Gastrocnemius medialis (tissue), 4 donors: ENCODE results near the gene CCDC77. TPM values are rescaled to one million over a fixed set of nuclear protein-coding genes. Genes with fewer than 3 reads are reported as not detected.

Experiments used
- ATAC-seq, 2 donors: fragments of 150-250 bp; one replicate each; pipeline ENCODE4 v1.9.1; 2016
- DNase-seq, 2 donors: peaks; one replicate each; pipeline ENCODE4 v3.0.0-alpha.2; 2019
- H3K27ac ChIP-seq, 4 donors: fragments of 200-600 bp; sonication (generic); 1 replicate in 1 of 4; 2 replicates in 3 of 4; pipeline ENCODE4 v1.5.1; 2016 to 2018; ENCODE audit warnings: mild to moderate bottlenecking in 2 of 4, moderate library complexity in 1 of 4
- H3K27me3 ChIP-seq, 3 donors: fragments of 200-600 bp; sonication (generic) in 2 of 3; 1 replicate in 1 of 3; 2 replicates in 2 of 3; pipeline versions ENCODE4 v1.5.1 to v1.6.0; 2016 to 2019; ENCODE audit warnings: mild to moderate bottlenecking in 1 of 3, moderate library complexity in 1 of 3
- H3K36me3 ChIP-seq, 2 donors: fragments of 200-600 bp; sonication (generic) in 1 of 2; one replicate each; pipeline ENCODE4 v1.5.1; 2017 to 2018
- H3K4me1 ChIP-seq, 2 donors: fragments of 200-600 bp; sonication (generic) in 1 of 2; one replicate each; pipeline ENCODE4 v1.5.1; 2016 to 2017; ENCODE audit warnings: mild to moderate bottlenecking in 2 of 2
- H3K4me3 ChIP-seq, 4 donors: fragments of 200-600 bp; sonication (generic) in 3 of 4; 1 replicate in 1 of 4; 2 replicates in 3 of 4; pipeline ENCODE4 v1.5.1; 2016 to 2019; ENCODE audit warnings: mild to moderate bottlenecking in 2 of 4
- H3K9me3 ChIP-seq, 3 donors: fragments of 200-600 bp; sonication (generic) in 2 of 3; 1 replicate in 1 of 3; 2 replicates in 2 of 3; pipeline ENCODE4 v1.5.1; 2016 to 2019
- POLR2A ChIP-seq, 2 donors: fragments of 450-650 bp; IDR thresholded peaks; one replicate each; pipeline ENCODE4 v1.6.1; 2017; ENCODE audit warnings: antibody characterized with exemption in 2 of 2, mild to moderate bottlenecking in 2 of 2, moderate library complexity in 2 of 2
- in situ Hi-C, 4 donors: fragments of 200-750 bp; cut with MboI; loops; one replicate each; pipeline versions ENCODE4 v1.15.0 to v1.8.0; 2017; ENCODE audit warnings: low sequenced_read_pairs in 4 of 4
- intact Hi-C: fragments of 100-400 bp; cut with DNase I; formaldehyde crosslinking; loops from one replicate; pipeline ENCODE4 v1.15.1; 2023; ENCODE audit warnings: low total_unique reads
- total RNA-seq, 4 donors: library from RNA; depleted of rRNA; stranded (reverse); fragments of >200 nt; gene quantifications; one replicate each; pipeline versions ENCODE4 v1.1.0 to v1.2.3, GENCODE V29; 2016
- TF ChIP-seq, protein P1 (sequence below), 5 experiments: fragments of 450-650 bp in 3 of 5; fragments of 200-600 bp in 2 of 5; sonication (generic) in 2 of 5; IDR thresholded peaks in 4 of 5; conservative IDR thresholded peaks in 1 of 5; 1 replicate in 4 of 5; 2 replicates in 1 of 5; pipeline ENCODE4 v1.5.1; 2016 to 2019; ENCODE audit warnings: antibody characterized with exemption in 5 of 5, mild to moderate bottlenecking in 3 of 5, moderate library complexity in 3 of 5

The CCDC77 gene
- total RNA-seq = 10 to 100 TPM in 1 of 4 donors, 1 to 10 TPM in 3; 2.6 to 20.2 (median 7.4) TPM

DNA sequence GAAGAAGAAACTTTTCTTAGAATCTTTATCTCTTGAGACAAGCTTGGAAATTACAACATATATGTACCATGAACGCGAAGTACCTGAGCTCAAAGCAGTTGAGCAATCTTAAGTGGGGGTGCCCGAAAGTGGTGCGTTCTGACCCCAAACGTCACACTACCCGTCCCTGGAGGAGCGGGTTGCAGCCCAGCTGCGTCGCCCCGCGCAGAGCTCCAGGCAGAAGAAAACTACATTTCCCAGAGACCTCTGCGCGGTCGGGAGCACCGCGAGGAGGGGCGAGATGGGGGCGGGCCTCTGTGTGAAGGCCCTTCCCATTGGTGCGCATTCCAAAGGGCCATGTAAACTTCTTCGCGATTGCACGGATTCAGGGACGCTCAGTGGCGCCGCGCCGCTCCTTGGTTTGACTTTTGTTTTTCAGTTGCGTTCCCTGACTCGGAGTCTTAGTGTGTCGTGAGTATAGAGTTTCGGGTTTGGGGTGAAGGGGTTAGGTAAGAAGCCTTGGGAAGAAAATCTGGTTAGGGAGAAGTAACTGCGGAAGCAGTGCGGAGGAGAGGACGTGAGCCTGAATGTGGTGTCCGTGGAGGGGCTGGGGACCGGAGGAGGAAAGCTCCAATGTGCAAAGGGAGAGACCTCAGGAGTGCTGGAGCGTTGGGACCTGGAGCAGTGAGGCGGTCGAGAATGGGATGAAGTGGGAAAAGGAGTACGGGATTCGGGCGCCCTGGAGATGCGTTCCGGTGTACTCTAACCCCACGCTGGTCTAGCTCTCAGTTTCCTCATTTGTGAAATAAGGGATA lies at the start of gene CCDC77:
TSS of gene CCDC77 (plus strand) at position 410 of the 794 bp plus-strand sequence. CDS start 7,740 bp downstream, outside the sequence.
- intact Hi-C loops (loop anchor here (1.0 to 5.0 kb wide), 2 partner anchors 12 to 351 kb away; partner anchors contain the start of genes KDM5A and WNK1), in situ Hi-C loops (no loop called here)
- Histone ChIP-seq H3K36me3 (peaks cover 0 to 3% of the 10 kb centered on the region in 2 donors), H3K4me1 (peaks cover 16 to 19% of the 10 kb centered on the region in 2 donors), H3K4me3 (peak within 1 kb of the TSS; percentile 70 to 80 (median 72)), H3K27ac (peak within 1 kb of the TSS; percentile 81 to 87 (median 82)), H3K9me3 (no peaks in the 10 kb centered on the region), H3K27me3 (no peaks in the 10 kb centered on the region)
- ATAC-seq (peak; percentile 99), DNase-seq (peak; percentile 88 to 92)
- peak; percentile 20 to 63 for TF ChIP-seq POLR2A (IDR thresholded peaks at IDR 0.05)
- TF ChIP-seq, protein P1, sequence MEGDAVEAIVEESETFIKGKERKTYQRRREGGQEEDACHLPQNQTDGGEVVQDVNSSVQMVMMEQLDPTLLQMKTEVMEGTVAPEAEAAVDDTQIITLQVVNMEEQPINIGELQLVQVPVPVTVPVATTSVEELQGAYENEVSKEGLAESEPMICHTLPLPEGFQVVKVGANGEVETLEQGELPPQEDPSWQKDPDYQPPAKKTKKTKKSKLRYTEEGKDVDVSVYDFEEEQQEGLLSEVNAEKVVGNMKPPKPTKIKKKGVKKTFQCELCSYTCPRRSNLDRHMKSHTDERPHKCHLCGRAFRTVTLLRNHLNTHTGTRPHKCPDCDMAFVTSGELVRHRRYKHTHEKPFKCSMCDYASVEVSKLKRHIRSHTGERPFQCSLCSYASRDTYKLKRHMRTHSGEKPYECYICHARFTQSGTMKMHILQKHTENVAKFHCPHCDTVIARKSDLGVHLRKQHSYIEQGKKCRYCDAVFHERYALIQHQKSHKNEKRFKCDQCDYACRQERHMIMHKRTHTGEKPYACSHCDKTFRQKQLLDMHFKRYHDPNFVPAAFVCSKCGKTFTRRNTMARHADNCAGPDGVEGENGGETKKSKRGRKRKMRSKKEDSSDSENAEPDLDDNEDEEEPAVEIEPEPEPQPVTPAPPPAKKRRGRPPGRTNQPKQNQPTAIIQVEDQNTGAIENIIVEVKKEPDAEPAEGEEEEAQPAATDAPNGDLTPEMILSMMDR (IDR thresholded peaks at IDR 0.05 in 4 of 5, conservative IDR thresholded peaks at IDR 0.05 in 1 of 5) = peak in 2 of 5 experiments; percentile 29 to 30

- no peaks in the 10 kb centered on the region for H3K4me1 ChIP-seq
- TF ChIP-seq POLR2A (IDR thresholded peaks at IDR 0.05) = no peak
- TF ChIP-seq, protein P1 (IDR thresholded peaks at IDR 0.05 in 4 of 5, conservative IDR thresholded peaks at IDR 0.05 in 1 of 5) = no peak
- H3K27me3 ChIP-seq = no peaks in the 10 kb centered on the region
- H3K9me3 ChIP-seq = no peaks in the 10 kb centered on the region
- in situ Hi-C loops (no loop called here), intact Hi-C loops (no loop called here)
- no peak overlapping the region for H3K27ac ChIP-seq
- H3K4me3 ChIP-seq = no peak overlapping the region
- H3K36me3 ChIP-seq = peaks cover 1 to 79% of the 10 kb centered on the region in 2 donors
- DNase-seq (no peak), ATAC-seq (no peak)
Observed at GRCh38 chr12:356276-356988, 45.0 kb upstream of the CCDC77 start.

DNA sequence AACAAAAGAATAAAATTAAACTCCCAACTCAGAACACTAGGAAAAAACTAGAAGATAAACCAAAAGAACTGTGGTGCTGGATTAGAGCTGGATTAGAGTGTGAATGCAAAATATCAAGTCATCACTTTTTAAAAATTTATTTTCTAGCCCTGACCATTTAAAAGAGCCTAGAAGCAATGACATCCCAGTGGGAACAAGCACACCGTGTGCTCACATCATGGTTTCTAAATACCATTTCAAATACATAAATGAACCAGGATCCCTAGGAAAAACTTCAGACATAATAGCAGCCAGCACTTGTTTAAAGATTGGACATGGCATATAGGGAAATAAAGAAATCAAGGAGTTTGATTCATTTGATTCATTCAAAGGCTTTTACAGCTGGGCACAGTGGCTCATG lies 42.4 kb upstream of the CCDC77 start:
- in situ Hi-C loops = no loop called here
- H3K36me3 ChIP-seq = peaks cover 3 to 77% of the 10 kb centered on the region in 2 donors
- DNase-seq (no peak), ATAC-seq (no peak)
- H3K4me3 ChIP-seq = no peak overlapping the region
- H3K27ac ChIP-seq = peak overlapping the region in 1 of 4 donors; percentile 23
- no peaks in the 10 kb centered on the region for H3K9me3 ChIP-seq
- H3K27me3 ChIP-seq = no peaks in the 10 kb centered on the region
- H3K4me1 ChIP-seq = no peaks in the 10 kb centered on the region
- intact Hi-C loops = no loop called here
- TF ChIP-seq POLR2A (IDR thresholded peaks at IDR 0.05) = no peak
- TF ChIP-seq, protein P1 (IDR thresholded peaks at IDR 0.05 in 4 of 5, conservative IDR thresholded peaks at IDR 0.05 in 1 of 5) = no peak

GRCh38 chr12:366820-367219 lies 34.6 kb upstream of the CCDC77 start:
- DNase-seq (no peak), ATAC-seq (no peak)
- Histone ChIP-seq H3K36me3 (peaks cover 3 to 71% of the 10 kb centered on the region in 2 donors), H3K27ac (no peak overlapping the region), H3K4me3 (no peak overlapping the region), H3K4me1 (no peaks in the 10 kb centered on the region), H3K9me3 (peaks cover 0 to 3% (median 0%) of the 10 kb centered on the region in 3 donors), H3K27me3 (no peaks in the 10 kb centered on the region)
- TF ChIP-seq POLR2A (IDR thresholded peaks at IDR 0.05) = no peak
- TF ChIP-seq, protein P1 (IDR thresholded peaks at IDR 0.05 in 4 of 5, conservative IDR thresholded peaks at IDR 0.05 in 1 of 5) = no peak
- intact Hi-C loops (no loop called here), in situ Hi-C loops (no loop called here)
